C4-2B (cell line): Measurements from ENCODE around the gene CLCNKB.

ENCODE experiments used
- ZFX ChIP-seq: fragments of 450-650 bp; IDR thresholded peaks from 2 replicates; pipeline ENCODE4 v1.6.1; 2017
- TF ChIP-seq, protein P1 (sequence below): fragments of 450-650 bp; conservative IDR thresholded peaks from 2 replicates; pipeline ENCODE4 v1.5.1; 2017; ENCODE audit warnings: mild to moderate bottlenecking

DNA sequence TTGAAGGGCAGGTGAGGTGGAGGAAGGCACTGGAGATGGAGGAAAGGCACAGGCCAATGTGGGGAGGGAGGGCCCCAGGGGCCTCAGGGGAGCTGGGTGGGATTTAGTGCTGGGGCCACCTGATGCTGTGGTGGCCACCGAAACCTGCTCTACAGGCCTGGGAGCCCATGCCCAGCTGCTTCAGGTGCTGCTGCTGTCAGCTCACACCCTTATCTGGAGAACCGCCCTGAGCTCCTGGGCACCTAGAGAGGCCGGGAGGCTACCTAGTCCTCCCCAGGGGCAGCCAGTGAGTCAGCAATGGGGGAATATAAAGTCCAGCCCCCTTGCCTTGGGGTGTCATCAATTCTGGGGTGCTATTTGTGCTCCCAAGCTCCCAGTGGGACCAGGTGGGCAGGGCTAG lies 17.7 kb downstream of the CLCNKB start:
- TF ChIP-seq, protein P1, sequence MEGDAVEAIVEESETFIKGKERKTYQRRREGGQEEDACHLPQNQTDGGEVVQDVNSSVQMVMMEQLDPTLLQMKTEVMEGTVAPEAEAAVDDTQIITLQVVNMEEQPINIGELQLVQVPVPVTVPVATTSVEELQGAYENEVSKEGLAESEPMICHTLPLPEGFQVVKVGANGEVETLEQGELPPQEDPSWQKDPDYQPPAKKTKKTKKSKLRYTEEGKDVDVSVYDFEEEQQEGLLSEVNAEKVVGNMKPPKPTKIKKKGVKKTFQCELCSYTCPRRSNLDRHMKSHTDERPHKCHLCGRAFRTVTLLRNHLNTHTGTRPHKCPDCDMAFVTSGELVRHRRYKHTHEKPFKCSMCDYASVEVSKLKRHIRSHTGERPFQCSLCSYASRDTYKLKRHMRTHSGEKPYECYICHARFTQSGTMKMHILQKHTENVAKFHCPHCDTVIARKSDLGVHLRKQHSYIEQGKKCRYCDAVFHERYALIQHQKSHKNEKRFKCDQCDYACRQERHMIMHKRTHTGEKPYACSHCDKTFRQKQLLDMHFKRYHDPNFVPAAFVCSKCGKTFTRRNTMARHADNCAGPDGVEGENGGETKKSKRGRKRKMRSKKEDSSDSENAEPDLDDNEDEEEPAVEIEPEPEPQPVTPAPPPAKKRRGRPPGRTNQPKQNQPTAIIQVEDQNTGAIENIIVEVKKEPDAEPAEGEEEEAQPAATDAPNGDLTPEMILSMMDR: no peak
- no peak for TF ChIP-seq ZFX
